Endothelial cell of umbilical vein (primary cell): ENCODE results near the gene NEMP2.

Experiments
- CTCF ChIP-seq, 2 donors: IDR thresholded peaks; 1 replicate in 1 of 2; 2 replicates in 1 of 2; pipeline ENCODE4 v1.5.1; 2011; ENCODE audit warnings: low read length in 2 of 2, mild to moderate bottlenecking in 2 of 2, moderate library complexity in 2 of 2, control low read depth in 1 of 2, inconsistent platforms in 1 of 2, low read depth in 1 of 2; ENCODE audit not compliant: insufficient read depth in 1 of 2; ENCODE audit errors: extremely low read depth in 1 of 2
- EZH2 ChIP-seq: IDR thresholded peaks from 2 replicates; pipeline ENCODE4 v1.6.1; 2012; ENCODE audit warnings: borderline replicate concordance, low read depth, mild to moderate bottlenecking, moderate library complexity, low read length, inconsistent platforms; ENCODE audit not compliant: severe bottlenecking
- GATA2 ChIP-seq: IDR thresholded peaks from 2 replicates; pipeline ENCODE4 v1.7.0; 2011; ENCODE audit warnings: low read depth, mild to moderate bottlenecking, moderate library complexity, mixed read lengths, low read length; ENCODE audit not compliant: insufficient read length, insufficient read depth
- JUN ChIP-seq: IDR thresholded peaks from 2 replicates; pipeline ENCODE4 v1.6.1; 2011; ENCODE audit warnings: borderline replicate concordance, low read depth; ENCODE audit not compliant: insufficient read length, insufficient read depth
- MYC ChIP-seq: IDR thresholded peaks from one replicate; pipeline ENCODE4 v1.6.1; 2011; ENCODE audit warnings: mild to moderate bottlenecking, low read depth, low read length
- POLR2A ChIP-seq: IDR thresholded peaks from 2 replicates; pipeline ENCODE4 v1.6.1; 2012; ENCODE audit warnings: low read depth, mild to moderate bottlenecking, control low read depth, low read length
- POLR2AphosphoS5 ChIP-seq: IDR thresholded peaks from 2 replicates; pipeline ENCODE4 v1.6.1; 2012; ENCODE audit warnings: low read depth, mild to moderate bottlenecking, control low read depth, low read length, moderate library complexity; ENCODE audit not compliant: insufficient read depth

GRCh38 chr2:190576573-190576972 is 42.1 kb upstream of the NEMP2 start:
- TF ChIP-seq EZH2 (no peak), POLR2A (no peak), POLR2AphosphoS5 (no peak), CTCF (IDR thresholded peaks at IDR 0.05; ENCODE audit: extremely low read depth in 1 of 2, insufficient read depth in 1 of 2, low read depth in 1 of 2, low read length in 2 of 2) (no peak), GATA2 (no peak), MYC (no peak), JUN (no peak)
